GM12872 (cell line): ENCODE data around the gene POLR1A.

Experiments used
- TF ChIP-seq, protein P1 (sequence below): IDR thresholded peaks from 3 replicates; pipeline ENCODE4 v1.5.1; 2011; ENCODE audit warnings: low read depth, mild to moderate bottlenecking, low read length, moderate library complexity; ENCODE audit not compliant: insufficient read depth

The POLR1A gene

DNA sequence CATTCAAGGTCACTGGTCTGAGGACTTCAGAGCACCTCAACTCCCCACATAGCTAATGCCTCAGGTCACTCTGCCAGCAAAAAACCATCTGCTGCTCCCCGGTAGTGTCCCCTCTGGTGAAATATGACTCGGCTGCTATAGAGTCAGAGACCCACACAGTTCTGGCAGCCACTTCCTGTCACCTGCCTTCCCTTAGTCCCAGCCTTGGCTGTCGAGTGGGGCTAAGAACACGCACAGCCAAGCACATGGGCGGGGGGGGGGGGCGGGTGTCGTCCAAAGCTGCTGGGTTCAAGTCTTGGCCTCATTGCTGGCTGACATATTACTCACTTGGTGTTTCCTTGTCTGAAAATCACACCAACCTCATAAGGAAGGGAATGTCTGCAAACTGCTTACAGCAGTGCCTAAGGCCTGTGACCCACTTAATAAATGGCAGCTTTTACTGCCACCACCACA lies 37.5 kb downstream of the POLR1A start:
- TF ChIP-seq, protein P1, sequence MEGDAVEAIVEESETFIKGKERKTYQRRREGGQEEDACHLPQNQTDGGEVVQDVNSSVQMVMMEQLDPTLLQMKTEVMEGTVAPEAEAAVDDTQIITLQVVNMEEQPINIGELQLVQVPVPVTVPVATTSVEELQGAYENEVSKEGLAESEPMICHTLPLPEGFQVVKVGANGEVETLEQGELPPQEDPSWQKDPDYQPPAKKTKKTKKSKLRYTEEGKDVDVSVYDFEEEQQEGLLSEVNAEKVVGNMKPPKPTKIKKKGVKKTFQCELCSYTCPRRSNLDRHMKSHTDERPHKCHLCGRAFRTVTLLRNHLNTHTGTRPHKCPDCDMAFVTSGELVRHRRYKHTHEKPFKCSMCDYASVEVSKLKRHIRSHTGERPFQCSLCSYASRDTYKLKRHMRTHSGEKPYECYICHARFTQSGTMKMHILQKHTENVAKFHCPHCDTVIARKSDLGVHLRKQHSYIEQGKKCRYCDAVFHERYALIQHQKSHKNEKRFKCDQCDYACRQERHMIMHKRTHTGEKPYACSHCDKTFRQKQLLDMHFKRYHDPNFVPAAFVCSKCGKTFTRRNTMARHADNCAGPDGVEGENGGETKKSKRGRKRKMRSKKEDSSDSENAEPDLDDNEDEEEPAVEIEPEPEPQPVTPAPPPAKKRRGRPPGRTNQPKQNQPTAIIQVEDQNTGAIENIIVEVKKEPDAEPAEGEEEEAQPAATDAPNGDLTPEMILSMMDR = no peak

DNA sequence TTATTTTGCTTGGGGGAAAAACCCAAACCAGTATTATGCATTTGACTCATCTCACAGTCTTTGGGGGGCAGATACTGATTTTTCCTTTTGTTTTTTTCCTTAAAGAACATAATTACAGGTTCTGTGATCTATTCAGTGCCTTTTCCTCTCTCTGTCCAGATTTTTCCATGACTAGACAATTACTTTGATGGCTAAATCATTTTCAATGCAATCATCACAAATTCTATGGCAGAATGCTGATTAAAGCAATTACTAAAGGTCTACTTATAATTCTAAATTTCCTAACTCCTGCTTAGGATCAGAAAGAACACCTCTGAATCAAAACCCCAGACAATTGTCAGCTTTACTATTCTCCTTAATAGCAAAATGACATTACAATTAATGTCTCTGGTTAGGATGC lies 38.8 kb downstream of the POLR1A start:
- TF ChIP-seq, protein P1 = no peak

DNA sequence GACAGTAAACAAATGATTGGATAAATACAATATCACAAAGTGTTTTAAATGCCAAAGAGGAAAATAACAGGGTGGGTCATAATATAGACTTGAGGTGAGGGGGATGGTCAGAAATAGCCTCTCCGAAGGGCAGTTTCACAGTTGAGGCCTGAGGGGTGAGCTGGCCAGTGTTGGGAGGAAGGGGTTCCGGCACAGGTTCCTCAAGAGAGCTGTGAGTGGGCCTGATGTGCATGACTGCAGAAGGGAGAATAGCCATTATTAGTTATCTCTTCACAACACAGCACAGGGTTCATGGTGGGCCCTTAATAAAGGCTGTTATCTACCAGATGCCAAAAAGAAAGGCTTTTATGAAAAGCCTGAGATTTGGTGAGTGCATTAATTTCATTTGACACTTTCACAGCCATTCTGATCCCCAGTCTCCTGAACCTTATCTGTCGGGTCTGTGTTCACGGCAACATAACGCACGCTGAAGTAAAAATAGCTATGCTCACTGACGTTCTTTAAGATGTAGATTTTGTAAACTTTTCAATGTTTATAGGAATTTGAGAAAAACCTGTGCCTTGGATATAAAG lies 39.6 kb downstream of the POLR1A start:
- TF ChIP-seq, protein P1 = no peak

DNA sequence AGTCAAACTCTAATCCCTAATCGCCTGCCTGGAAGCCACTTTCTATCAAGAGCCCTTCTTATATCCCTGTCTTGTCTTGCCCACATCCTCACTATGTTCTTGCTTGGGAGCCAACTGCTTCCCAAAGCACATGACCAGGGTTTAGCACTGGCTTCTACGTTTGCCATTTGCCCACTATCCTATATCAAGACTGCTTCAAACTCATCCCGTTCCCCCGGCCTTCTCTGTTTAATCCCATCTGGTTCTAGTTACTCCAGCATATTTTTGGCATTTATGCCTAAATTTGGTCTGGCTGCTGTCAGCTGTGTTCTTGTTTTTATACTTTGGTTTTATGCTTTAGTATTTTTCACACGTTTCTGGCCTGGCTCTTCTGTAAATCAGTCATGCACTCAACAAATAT lies 40.2 kb downstream of the POLR1A start:
- TF ChIP-seq, protein P1 = no peak

DNA sequence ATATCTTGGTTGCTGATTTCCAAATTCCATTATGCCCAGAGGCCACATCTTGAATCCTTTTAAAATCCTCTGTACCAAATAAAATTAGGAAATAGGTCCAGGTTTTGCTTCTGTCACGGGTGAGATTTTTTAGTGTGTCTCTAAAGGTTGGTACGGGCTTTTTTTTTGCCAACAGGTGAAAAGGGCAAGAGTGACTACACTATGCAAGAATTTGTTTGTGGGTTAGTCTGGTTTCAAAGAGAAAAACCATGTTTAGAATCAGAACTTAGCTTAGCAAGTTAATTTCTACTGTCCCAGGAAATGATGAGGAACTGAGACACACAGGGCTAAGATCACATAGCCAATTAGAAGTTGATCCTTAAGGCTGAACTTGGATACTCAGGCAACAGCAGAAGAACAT lies 41.7 kb downstream of the POLR1A start:
- TF ChIP-seq, protein P1 = no peak

DNA sequence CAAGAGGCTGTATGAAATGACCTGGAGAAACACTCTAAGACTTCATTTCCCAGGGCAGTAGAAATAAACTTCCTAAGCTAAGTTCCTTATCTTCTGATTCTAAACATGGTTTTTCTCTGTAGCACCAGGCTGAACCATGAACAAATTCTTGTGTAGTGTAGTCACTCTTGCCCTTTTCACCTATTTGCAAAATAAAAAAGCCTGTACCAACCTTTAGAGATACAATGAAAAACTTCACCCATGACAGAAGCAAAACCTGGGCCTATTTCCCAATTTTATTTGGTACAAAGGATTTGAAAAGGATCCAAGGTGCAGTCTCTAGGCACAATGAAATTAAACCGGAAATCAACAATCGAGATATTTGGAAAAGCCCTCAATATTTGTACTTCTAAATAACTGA lies 43.6 kb downstream of the POLR1A start:
- TF ChIP-seq, protein P1 = no peak

DNA sequence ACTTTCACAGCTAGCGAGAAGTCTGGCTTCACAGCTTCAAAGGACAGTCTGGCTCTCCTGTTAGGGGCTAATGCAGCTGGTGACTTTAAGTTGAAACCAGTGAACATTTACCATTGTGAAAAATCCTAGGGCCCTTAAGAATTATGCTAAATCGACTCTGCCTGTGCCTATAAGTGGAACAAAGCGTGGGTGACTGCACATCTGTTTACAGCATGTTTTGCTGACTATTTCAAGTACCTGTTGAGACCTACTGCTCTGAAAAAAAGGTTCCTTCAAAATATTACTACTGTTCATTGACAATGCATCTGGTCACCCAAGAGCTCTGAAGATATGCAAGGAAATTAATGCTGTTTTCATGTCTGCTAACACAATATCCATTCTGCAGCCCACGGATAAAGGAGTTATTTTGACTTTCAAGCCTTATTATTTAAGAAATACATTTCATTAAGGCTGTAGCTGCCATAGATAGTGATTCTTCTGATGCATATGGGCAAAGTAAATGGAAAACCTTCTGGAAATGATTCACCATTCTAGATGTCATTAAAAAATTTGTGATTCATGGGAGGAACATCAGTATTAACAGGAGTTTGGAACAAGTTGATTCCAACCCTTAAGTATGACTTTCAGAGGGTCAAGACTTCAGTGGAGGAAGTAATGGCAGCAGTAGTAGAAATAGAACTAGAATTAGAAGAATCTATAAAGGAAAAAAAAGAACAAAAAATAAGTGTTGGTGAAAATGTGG lies 48.9 kb downstream of the POLR1A start:
- TF ChIP-seq, protein P1 = no peak
